GM21576 (cell line): ENCODE results near the gene NCOA1.
"Not testable (repeated sequence)": the region's sequence is repeated elsewhere in the genome, so short reads cannot be mapped to it uniquely, and the experiment has no call there.

ENCODE experiments used
- ATAC-seq: cut with Tn5 transposase; IDR thresholded peaks from one replicate; pipeline ENCODE4 v1.9.1; 2021; ENCODE audit warnings: mild to moderate bottlenecking, moderate library complexity; ENCODE audit not compliant: unreplicated experiment

Gene NCOA1

DNA sequence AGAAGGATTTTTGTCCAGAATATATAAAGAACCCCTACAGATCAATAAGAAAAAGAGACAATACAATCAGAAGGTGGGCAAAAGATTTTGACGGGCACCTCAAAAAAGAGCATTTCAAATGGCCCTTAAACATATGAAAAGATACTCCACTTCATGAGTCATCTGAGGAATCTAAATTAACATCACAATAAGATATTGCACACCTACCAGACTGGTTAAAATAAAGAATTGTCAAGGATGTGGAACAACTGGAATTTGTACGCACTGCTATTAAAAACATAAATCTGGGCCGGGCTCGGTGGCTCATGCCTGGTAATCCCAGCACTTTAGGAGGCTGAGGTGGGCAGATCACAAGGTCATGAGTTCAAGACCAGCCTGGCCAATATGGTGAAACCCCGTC, 17.0 kb upstream of the NCOA1 start:
- no peak for ATAC-seq

DNA sequence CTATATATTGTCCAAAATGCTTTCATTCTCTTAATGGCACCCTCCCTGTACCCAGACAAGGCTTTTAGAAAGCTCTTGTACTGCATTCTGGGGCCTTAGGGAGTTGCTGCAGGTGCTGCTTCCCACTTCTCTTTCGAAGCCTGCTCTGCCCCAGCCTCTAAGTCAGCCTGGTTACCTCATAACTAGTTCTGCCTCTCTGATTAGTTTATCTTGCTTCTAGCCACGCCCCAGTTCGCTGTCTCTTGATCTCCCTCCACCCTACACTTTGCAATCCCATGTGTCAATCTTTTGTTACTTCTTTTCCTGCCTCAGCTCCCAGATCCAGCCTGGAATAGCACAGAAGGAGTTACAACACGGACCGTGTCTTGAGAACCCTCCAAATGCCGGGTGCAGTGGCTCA, 13.8 kb upstream of the NCOA1 start:
- ATAC-seq = no peak

DNA sequence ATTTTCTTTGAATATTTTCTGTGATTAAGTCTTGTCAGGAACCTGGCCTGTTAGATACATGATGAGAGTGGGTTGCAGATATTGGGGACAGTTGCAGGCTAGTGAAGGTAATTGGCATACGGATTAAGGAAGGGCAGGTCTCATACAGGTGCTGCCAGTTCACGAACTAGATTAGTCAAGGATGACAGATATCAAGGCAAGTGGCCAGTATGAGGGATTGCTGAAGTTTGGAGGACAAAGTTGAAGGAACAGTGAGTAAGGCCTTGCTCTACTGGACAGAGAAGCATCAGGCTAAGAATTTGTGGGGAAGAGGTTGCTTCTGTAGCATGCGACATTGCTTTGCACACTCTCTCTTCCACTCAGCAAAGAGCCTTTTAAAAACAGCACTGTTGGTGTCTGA, 12.8 kb upstream of the NCOA1 start:
- no peak for ATAC-seq

DNA sequence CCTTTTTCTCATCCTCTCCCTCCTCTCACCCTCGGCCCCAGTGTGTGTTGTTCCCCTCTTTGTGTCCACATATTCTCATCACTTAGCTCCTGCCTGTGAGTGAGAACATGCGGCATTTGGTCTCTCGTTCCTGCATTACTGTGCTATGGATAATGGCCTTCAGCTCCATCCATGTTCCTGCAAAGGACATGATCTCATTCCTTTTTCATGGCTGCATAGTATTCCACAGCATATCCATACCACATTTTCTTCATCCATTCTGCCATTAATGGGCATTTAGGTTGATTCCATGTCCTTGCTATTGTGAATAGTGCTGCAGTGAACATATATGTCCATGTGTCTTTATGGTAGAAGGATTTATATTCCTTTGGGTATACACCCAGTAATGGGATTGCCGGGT, 10.8 kb upstream of the NCOA1 start:
- no peak for ATAC-seq

DNA sequence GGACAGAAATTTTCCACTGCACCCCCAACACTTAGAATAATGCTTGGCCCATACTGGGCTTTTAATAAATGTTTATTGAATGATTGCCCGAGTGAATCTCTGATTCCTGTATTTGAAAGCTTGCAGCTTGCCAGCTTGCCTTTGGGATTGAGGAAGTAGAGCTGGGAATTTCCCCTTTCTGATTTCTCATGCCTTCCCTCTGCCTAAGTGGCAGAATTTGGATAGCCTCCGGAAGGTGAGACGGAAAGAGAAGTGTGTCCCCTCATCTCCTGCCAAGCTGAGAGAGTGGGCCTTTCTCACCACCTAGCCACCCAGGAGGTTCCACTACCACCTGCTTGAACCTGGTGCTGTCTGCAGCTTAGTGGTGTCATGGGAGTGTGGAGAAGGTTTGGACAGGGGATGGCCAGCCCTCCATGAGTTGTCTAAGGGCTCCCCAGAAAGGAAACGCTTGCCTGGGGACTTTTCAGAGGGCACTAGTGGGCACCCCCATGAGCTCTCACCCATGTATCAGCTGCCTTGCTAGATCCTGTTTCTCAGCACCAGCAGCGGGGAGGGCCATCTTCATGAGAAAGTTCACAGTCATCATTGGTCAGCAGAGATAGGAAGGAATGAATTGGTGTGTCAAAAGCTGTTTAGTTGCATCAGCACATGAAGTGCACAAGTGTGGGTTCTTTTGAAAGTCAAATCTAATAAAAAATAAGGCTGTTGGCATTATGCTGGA, 8.6 kb upstream of the NCOA1 start:
- ATAC-seq = no peak

DNA sequence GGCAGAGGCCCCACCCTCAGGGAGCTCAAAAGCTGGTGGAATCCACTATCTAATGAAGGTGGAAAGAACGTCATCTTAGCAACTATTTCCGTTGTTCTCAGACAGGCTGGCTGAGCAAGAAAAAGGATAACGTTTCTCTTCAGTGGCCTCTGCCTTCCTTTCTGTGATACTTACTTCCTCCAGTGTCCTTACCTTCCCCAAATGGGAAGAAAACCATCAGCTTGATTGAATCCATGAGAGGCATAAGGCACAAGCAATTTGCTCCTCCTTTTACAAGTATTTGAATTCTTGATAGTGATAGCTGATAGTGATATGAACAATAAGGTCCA, 8.1 kb upstream of the NCOA1 start:
- no peak for ATAC-seq

DNA sequence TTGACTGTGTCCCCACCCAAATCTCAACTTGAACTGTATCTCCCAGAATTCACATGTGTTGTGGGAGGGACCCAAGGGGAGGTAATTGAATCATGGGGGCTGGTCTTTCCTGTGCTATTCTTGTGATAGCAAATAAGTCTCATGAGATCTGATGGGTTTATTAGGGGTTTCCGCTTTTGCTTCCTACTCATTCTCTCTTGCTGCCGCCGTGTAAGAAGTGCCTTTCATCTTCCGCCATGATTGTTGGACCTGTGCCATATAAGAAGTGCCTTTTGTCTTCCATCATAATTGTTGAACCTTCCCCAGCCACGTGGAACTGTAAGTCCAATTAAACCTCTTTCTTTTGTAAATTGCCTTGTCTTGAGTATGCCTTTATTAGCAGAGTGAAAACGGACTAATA, 6.4 kb upstream of the NCOA1 start:
- ATAC-seq = not testable (repeated sequence)

DNA sequence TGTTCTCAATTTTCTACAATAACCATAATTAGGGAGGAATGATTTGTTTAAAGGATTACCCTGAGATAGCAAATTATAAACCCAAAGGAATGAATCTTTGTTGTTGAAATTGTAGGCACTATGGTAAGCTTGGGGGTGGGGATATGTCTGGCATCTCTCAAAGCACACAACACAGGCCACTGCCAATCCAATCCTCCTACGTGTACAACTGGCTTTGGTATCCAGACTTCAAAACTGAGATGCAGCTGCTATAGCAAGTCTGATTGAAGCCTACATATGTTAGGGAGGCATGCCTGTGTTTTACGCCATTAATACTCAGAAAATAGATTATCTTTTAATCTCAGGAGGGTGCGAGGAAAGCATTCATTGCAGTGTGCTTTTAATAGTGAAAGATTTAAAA, 5.9 kb upstream of the NCOA1 start:
- ATAC-seq = no peak

DNA sequence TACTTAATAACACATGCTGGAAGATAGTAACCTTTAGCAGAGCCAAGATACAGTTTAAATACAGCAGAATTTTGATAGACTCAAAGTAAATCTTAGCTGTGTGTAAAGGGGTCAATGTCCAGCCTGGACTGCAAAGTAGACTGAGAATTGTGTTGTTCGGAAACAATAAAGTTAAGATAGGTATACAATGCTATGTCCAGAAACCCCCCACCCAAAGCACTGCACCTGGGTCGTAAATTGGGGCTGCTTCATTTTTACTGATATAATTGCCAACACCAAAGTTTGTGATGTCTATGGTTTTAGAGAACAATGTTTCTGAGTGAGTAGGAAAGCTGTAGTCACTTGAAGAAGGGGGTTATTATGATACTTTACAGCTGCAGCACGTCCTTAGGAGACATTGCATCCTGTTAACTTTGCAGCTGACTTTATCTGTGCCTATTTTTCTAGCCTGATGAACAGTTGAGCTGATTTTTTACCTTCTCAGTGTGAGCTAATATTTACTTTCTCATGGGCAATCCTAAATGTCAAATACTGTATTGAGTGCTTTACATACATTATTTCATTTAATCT, 4.3 kb upstream of the NCOA1 start:
- no peak for ATAC-seq

DNA sequence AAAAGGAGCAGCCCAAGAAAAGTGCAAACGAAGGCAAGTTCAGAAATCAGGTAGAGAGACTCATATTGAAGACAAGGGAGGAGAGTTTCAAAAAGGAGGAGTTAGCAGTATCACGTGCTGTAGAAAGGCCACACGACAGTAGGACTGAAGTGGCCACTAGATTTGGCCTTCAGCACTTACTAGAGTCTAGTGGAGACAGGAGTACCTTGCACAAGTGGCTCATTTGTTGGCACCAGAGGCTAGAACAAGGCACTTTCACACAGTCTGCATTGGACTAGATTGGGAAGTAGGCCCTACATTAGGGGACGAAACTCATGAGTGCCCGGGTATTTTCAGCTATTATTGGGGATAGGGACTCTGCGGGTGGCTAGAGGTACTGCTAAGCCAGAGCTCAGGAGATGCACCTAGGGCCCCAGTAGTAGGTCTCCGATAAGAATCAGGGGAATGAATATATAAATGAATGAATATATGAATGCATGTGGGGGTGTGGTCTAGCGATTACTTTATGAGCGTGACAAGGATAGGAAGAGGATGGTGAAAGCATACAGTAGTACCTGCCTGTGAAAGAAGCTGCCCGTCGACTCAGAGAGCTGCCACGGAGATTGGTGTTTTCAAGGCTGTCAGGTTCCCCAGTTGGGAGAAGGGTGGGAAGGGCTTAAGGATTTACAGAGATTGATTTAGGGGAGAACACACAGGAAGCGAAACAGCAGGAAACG, 1.4 kb upstream of the NCOA1 start:
- no peak for ATAC-seq

DNA sequence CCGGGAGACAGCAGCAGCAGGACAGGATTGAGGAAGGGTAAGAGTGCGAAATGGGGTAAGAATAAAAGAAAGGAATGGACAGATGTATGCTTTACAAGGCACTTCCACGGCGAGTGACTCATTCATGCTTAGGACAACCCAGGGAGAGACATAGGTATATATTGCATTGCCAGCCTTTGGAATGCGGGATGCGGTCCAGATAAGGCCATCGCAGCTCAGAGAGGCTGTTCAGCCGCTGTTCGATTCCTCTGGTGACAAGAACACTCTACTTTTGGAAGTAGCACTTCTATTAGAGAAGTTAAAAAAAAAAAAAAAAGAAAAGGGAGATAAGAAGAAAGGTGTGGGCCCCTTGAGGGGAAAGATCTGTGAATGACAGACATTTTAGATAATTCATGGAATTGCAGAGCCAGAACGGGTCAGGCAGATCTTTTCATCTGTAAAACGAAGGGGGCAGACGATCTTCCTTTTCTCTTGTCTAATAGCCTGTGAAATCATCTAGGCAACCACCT, 819 bp upstream of the NCOA1 start:
- ATAC-seq = no peak

DNA sequence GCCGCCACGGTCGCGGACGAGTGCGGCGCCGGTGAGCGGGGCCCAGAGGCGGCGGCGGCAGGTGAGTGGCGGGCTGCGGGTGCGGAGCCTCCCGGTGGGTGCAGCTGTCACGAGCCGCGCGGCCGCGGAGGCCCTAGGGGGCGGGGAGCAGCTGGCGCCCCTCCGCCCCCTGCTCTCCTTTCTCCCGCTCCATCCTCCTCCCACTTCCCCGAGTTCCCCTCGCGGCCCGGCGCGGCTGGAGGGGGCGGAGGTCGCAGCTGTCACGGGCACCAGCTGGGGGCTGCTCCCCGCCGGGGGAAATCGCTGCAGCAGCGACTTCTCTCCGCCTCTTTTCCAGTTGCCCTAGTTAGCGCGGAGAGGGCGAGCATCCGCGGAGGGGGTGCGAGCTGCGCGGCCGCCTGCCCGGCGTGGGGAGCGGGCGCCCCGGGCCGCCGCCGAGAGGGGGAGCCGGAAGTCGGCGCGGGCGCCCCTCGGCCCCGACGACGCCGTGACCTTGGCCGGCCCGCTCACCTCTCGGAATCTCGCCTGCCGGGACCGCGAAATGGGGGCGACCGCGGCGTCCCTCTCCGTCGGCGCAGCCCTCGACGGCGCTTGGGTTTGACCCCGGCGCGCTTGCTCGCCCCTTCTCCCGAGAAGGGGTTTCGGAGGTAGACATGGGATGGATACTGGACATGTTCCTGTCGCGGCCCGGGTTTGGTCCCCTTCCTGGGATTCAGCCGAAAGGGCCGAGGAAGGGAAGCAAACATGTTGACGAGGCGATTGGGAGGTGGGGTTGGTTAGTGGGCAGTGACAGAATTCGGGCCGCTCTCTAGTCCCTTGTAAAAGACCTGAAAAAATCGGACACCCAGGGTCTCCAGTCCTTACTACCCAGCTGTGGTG, 727 bp downstream of the NCOA1 start:
- ATAC-seq = peak; percentile 40

DNA sequence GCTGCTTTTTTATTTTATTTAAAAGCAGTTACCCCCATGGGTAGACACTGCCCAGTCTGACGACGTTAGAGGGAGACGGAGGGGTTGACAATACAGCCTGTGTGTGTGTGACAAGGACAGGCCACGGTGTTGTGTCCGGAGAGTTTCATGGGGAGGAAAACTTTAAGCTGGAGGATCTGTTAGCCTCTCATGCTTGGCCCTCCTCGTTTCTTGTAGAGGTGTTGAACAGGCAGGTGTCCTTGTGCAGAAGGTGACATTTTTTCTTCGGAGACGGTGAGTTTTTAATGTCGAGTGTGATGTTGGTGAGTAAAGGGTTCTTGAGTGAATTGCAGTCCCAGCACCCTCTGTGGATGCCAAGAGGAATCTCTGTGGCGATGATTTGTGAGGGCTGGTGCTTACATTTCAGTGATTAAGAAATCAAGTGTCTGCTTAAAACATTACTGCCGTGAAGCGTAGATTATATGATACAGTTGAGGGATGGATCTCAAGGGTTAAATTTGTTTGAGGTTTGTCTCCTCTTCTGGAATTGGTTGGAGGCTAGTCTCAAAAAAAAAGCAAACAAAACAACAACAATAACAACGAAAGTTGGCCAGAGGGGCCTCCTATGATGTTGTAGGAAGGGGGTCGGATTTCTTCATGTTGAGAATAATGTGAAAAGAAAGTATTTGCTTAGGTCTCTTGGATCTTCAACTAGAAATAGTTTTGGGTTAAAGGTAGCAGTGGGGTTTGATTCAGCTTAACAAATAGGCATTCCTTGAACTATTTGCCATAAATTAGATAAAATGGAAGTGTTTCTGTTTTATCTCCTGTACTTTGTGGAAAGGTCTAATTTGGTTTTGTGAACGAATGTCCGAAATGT, 1.6 kb downstream of the NCOA1 start:
- ATAC-seq = no peak

DNA sequence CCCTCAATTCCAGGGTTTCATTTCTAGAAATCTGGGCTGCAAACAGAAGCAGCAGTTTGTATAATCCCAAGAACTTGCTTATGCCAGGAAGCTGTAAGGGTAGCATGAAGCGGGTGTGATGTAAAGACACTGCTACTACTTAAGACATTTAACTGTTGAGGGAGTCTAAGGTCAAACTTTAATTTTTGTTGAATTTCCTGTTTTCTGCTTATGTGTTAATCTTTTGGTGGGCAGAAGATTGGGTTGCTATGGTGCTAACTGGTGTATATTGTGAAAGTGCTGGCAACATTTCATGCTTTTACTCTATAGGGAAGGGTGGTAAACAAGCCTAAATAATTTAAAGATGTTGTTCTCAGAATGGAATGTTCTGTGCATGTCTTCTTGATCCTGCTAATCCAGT, 2.7 kb downstream of the NCOA1 start:
- no peak for ATAC-seq

DNA sequence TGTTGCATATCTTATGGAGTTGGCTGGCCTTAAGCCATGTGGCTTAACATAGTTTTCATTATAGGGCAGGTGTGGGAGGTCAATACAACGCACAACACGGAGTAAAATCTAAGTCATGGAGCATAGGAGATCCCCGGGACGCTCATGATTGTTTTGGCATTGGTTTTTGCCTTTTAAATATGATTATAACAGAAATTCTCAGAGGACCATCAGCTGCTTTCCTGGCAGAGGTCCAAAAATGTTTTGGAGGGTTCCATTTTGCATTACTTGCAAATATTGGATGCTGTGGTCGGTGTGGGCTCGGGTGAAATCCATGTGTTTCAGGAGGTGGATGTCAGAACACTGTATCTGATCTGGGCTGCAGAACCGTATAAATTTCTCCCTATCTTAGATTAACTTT, 3.4 kb downstream of the NCOA1 start:
- no peak for ATAC-seq

DNA sequence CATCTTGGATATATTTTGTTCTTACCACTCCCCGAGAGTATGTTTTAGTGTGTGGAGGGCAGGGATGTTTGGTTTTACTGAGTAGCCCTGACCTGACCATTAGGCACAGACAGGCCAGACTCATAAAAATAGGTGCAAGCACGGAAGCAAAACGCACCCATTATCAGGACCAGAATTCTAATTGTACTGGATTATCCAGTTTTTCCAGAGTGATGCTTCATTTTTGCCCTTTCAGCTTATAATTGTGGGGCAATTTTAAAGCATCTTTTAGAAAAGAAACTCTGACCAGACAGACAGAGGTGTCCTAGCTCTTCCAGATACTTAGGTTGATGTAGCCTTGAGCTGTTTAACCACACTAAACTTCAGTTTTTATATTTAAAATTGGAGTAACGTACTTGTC, 4.4 kb downstream of the NCOA1 start:
- no peak for ATAC-seq

DNA sequence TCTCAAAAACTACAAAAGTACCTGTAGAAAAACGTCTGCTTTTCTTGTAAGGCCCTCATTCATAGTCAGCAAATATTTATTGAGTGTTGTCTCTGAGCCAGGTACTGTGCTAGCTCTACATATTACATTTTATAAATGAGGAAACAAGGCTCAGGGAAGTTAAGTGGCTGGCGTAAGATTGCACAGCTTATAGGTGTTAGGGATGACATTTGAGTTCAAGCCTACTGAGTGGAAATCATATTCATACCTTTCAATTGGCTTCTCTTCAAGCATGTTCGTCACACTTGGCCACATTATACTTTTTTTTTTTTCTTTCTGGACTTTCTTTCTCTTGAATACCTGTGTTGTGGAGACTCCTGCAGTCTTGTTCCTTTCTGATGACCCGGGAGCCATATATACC, 5.9 kb downstream of the NCOA1 start:
- no peak for ATAC-seq

DNA sequence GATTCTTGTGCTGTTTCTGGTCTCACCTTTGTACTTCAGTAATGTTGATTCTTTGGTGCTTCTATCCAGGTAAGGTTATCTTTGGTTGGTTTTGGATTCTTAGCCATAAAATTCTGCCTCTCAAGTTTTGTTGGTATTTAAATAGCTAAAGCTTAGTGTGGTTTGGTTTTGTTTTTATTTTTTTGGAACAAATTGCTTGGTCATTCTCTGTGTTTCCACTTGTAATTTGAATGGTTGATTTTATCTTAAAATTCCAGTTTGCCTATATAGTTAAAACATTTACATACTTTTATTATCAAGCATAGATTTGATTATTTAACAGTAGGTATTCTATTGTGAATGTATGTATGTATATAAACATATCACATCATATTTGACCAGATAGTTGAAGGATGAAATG, 6.6 kb downstream of the NCOA1 start:
- ATAC-seq = no peak

DNA sequence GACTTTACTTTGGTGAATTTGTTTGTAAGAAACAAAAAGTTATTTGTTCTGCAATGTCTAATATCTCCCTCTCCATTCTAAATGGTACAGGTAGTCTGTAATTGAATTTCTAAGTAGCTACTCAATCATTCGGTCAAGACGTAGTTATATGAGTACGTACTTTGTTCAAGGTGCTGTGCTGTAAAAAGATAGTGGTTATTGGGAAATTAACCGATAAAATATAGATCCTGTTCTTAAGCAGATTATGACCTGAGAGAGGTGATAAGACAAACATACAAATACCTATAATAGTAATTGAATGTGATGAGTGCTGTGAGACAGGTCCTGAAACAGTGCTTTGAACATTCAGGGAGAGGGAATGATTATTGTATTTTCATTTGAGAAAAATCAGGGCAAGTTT, 7.1 kb downstream of the NCOA1 start:
- no peak for ATAC-seq

DNA sequence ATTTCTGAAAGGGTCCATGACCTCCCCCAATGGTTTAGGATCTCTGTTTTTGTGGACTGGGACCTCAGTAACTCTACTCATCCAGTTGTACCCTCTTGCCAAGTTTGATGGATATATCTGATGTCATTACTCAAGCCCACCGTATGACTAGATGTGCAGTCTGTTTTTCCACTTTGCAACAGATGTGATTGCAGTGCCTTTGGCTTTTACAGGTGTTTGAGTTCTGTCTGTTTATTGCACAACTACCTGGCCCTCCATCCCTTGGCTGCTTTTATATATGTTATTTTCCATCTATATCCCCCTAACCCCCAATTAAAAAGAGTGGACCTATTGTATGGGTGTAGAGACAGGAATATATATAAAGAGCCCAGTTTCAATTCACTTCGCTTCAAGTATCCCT, 10.8 kb downstream of the NCOA1 start:
- ATAC-seq = no peak
